H9 (cell line): Measurements from ENCODE around the gene MRTFA. TPM values are rescaled to one million over a fixed set of nuclear protein-coding genes. Genes with fewer than 3 reads are reported as not detected.

Experiments used
- DNase-seq: peaks from one replicate; pipeline ENCODE4 v3.0.0-alpha.2; 2017
- H2AFZ ChIP-seq: one replicate; pipeline ENCODE4 v1.6.1; 2013; ENCODE audit warnings: mild to moderate bottlenecking, low read length, control low read depth, moderate library complexity
- H2AK5ac ChIP-seq: 2 replicates; pipeline ENCODE4 v1.6.1; 2013; ENCODE audit warnings: low read length, control low read depth, mixed read lengths; ENCODE audit not compliant: insufficient read length
- H2BK120ac ChIP-seq: one replicate; pipeline ENCODE4 v1.6.1; 2013; ENCODE audit warnings: low read depth, mild to moderate bottlenecking, low read length, control low read depth, inconsistent platforms; ENCODE audit not compliant: poor library complexity, severe bottlenecking
- H2BK12ac ChIP-seq: 2 replicates; pipeline ENCODE4 v1.6.1; 2013; ENCODE audit warnings: low read length, control low read depth, mixed read lengths, low read depth; ENCODE audit not compliant: insufficient read length
- H2BK15ac ChIP-seq: 2 replicates; pipeline ENCODE4 v1.6.1; 2013; ENCODE audit warnings: low read depth, low read length, control low read depth
- H2BK20ac ChIP-seq: one replicate; pipeline ENCODE4 v1.6.1; 2013; ENCODE audit warnings: low read depth, mild to moderate bottlenecking, low read length, control low read depth, inconsistent platforms; ENCODE audit not compliant: poor library complexity, severe bottlenecking
- H2BK5ac ChIP-seq: 2 replicates; pipeline ENCODE4 v1.6.1; 2013; ENCODE audit warnings: low read length, control low read depth, mixed read lengths; ENCODE audit not compliant: insufficient read length
- H3K14ac ChIP-seq: 2 replicates; pipeline ENCODE4 v1.6.1; 2013; ENCODE audit warnings: low read length, control low read depth; ENCODE audit not compliant: insufficient read depth
- H3K18ac ChIP-seq: 2 replicates; pipeline ENCODE4 v1.6.1; 2013; ENCODE audit warnings: low read depth, mild to moderate bottlenecking, mixed read lengths, low read length, control low read depth; ENCODE audit not compliant: insufficient read length
- H3K23ac ChIP-seq: 2 replicates; pipeline ENCODE4 v1.6.1; 2013; ENCODE audit warnings: low read length, control low read depth, mixed read lengths, low read depth; ENCODE audit not compliant: insufficient read length
- H3K23me2 ChIP-seq: 2 replicates; pipeline ENCODE4 v1.6.1; 2013; ENCODE audit warnings: low read depth, mild to moderate bottlenecking, mixed read lengths, low read length, control low read depth; ENCODE audit not compliant: insufficient read length, poor library complexity, severe bottlenecking
- H3K27ac ChIP-seq: 2 replicates; pipeline ENCODE4 v1.5.1; 2013; ENCODE audit warnings: low read length, control low read depth, mixed read lengths, low read depth; ENCODE audit not compliant: insufficient read length
- H3K27me3 ChIP-seq: 2 replicates; pipeline ENCODE4 v1.6.1; 2013; ENCODE audit warnings: low read length, control low read depth, inconsistent platforms; ENCODE audit not compliant: insufficient read depth
- H3K4ac ChIP-seq: 2 replicates; pipeline ENCODE4 v1.6.1; 2013; ENCODE audit warnings: low read depth, mild to moderate bottlenecking, control low read depth, inconsistent platforms, low read length, moderate library complexity
- H3K4me1 ChIP-seq: 2 replicates; pipeline ENCODE4 v1.6.1; 2013; ENCODE audit warnings: low read length, control low read depth, inconsistent platforms; ENCODE audit not compliant: insufficient read depth
- H3K4me2 ChIP-seq: 2 replicates; pipeline ENCODE4 v1.6.1; 2013; ENCODE audit warnings: low read length, control low read depth, mixed read lengths; ENCODE audit not compliant: insufficient read length, insufficient read depth
- H3K56ac ChIP-seq: 2 replicates; pipeline ENCODE4 v1.6.1; 2013; ENCODE audit warnings: low read depth, mild to moderate bottlenecking, mixed read lengths, low read length, control low read depth; ENCODE audit not compliant: insufficient read length
- H3K79me1 ChIP-seq: 2 replicates; pipeline ENCODE4 v1.6.1; 2013; ENCODE audit warnings: low read depth, mild to moderate bottlenecking, moderate library complexity, low read length, control low read depth, inconsistent platforms; ENCODE audit not compliant: insufficient read depth, poor library complexity, severe bottlenecking
- H3K79me2 ChIP-seq: 2 replicates; pipeline ENCODE4 v1.6.1; 2013; ENCODE audit warnings: low read length, control low read depth, inconsistent platforms; ENCODE audit not compliant: insufficient read depth
- H3K9ac ChIP-seq: 2 replicates; pipeline ENCODE4 v1.6.1; 2013; ENCODE audit warnings: low read length, control low read depth, mixed read lengths; ENCODE audit not compliant: insufficient read length; ENCODE audit errors: extremely low read depth
- H3K9me3 ChIP-seq: one replicate; pipeline ENCODE4 v1.6.1; 2013; ENCODE audit warnings: low read depth, low read length, inconsistent platforms; ENCODE audit not compliant: control insufficient read depth
- H3T11ph ChIP-seq: one replicate; pipeline ENCODE4 v1.6.1; 2013; ENCODE audit warnings: mild to moderate bottlenecking, low read length, control low read depth, inconsistent platforms
- H4K20me1 ChIP-seq: one replicate; pipeline ENCODE4 v1.6.1; 2013; ENCODE audit not compliant: control insufficient read depth, insufficient read length, insufficient read depth
- H4K5ac ChIP-seq: 2 replicates; pipeline ENCODE4 v1.6.1; 2013; ENCODE audit warnings: low read depth, mild to moderate bottlenecking, mixed read lengths, low read length, control low read depth; ENCODE audit not compliant: insufficient read length
- H4K8ac ChIP-seq: replicated peaks from 2 replicates; pipeline ENCODE4 v1.6.1; 2013; ENCODE audit warnings: low read length, control low read depth, mixed read lengths, low read depth; ENCODE audit not compliant: insufficient read length
- H4K91ac ChIP-seq: 2 replicates; pipeline ENCODE4 v1.6.1; 2013; ENCODE audit warnings: low read depth, mild to moderate bottlenecking, moderate library complexity, mixed read lengths, low read length, control low read depth; ENCODE audit not compliant: insufficient read length
- H3K27ac Mint-ChIP-seq, 3 experiments: 2 replicates in 2 of 3; 3 replicates in 1 of 3; pipeline ENCODE4 v1.8.0; 2020 to 2021; ENCODE audit warnings: mixed read lengths in 3 of 3, mild to moderate bottlenecking in 1 of 3, moderate library complexity in 1 of 3
- H3K27me3 Mint-ChIP-seq: 2 replicates; pipeline ENCODE4 v1.8.0; 2021; ENCODE audit warnings: low read depth, mild to moderate bottlenecking, moderate library complexity, mixed read lengths
- H3K36me3 Mint-ChIP-seq, 3 experiments: 2 replicates in 2 of 3; 3 replicates in 1 of 3; pipeline ENCODE4 v1.8.0; 2020 to 2021; ENCODE audit warnings: low read depth in 3 of 3, mixed read lengths in 3 of 3; ENCODE audit not compliant: insufficient read depth in 1 of 3
- H3K4me1 Mint-ChIP-seq, 2 experiments: 2 replicates each; pipeline ENCODE4 v1.8.0; 2020; ENCODE audit warnings: mixed read lengths in 2 of 2
- H3K4me3 Mint-ChIP-seq, 2 experiments: 2 replicates in 1 of 2; 3 replicates in 1 of 2; pipeline ENCODE4 v1.8.0; 2020 to 2021; ENCODE audit warnings: mild to moderate bottlenecking in 2 of 2, mixed read lengths in 2 of 2, moderate library complexity in 1 of 2
- H3K9me3 Mint-ChIP-seq, 2 experiments: 2 replicates in 1 of 2; 3 replicates in 1 of 2; pipeline ENCODE4 v1.8.0; 2020; ENCODE audit warnings: mild to moderate bottlenecking in 2 of 2, mixed read lengths in 2 of 2, moderate library complexity in 1 of 2
- WGBS: extraction: QIAGEN DNeasy Blood & Tissue Kit; methylation state at CpG from one replicate; pipeline ENCODE4 v1.1.7; 2013; ENCODE audit warnings: missing lambda C conversion rate, low lambda C conversion rate, mixed read lengths; ENCODE audit not compliant: insufficient read length; ENCODE audit errors: extremely low coverage; 5-methylcytosine and 5-hydroxymethylcytosine counted together
- total RNA-seq: library from RNA; stranded (reverse); gene quantifications from 2 replicates; pipeline ENCODE4 v1.2.1, GENCODE V29; 2021
- TF ChIP-seq, protein P1 (sequence below): fragments of 200-600 bp; sonication (generic); conservative IDR thresholded peaks from 3 replicates; pipeline ENCODE4 v1.8.0; 2021; ENCODE audit warnings: antibody characterized with exemption, mild to moderate bottlenecking

MRTFA gene
- total RNA-seq, 1 experiment from 2014 or later, result 38.1 TPM

DNA sequence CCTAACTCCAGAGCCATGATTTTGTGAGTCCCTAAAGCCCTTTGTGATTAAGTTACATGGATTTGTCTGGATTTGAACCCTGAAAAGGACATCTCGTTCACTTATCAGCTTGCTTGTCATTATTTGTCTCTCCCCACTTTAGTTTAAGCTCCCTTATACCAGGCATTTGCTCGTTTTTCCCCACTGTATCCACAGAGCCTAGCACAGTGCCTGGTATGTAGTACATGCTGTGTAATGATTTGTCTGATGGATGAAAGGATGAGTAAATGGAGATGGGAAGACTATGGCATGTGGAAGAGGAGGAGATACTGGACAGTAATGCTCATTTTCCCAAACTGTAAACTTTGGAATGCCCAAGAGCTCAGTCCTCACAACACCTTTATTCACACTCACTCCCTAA lies 33.5 kb upstream of the MRTFA start:
- Mint-ChIP-seq H3K4me3 (no peak overlapping the region), H3K4me1 (peaks cover 6 to 7% of the 10 kb centered on the region in 2 experiments), H3K27ac (no peak overlapping the region), H3K27me3 (peaks cover 2% of the 10 kb centered on the region), H3K36me3 (peaks cover 0 to 1% (median 0%) of the 10 kb centered on the region in 3 experiments; a peak in 1 of 7 replicates), H3K9me3 (peaks cover 0 to 2% of the 10 kb centered on the region in 2 experiments; a peak in 2 of 5 replicates)
- no peak overlapping the region for H3K18ac ChIP-seq
- no peak overlapping the region for H3K14ac ChIP-seq
- no peak overlapping the region for H3K4me2 ChIP-seq
- H2BK5ac ChIP-seq, result no peak overlapping the region
- no peak overlapping the region for H2BK120ac ChIP-seq
- no peak overlapping the region for H2AK5ac ChIP-seq
- H2AFZ ChIP-seq, result no peak overlapping the region
- no peaks in the 10 kb centered on the region; the same call in 1 of the 2 replicates for H3K4me1 ChIP-seq
- no peak overlapping the region for H4K5ac ChIP-seq
- H3K4ac ChIP-seq, result no peak overlapping the region
- no peak for DNase-seq
- H2BK20ac ChIP-seq, result no peak overlapping the region
- no peaks in the 10 kb centered on the region for H3K23me2 ChIP-seq
- H3K9me3 ChIP-seq, result no peaks in the 10 kb centered on the region
- no peak overlapping the region for H3K9ac ChIP-seq
- no peaks in the 10 kb centered on the region for H4K20me1 ChIP-seq
- H3T11ph ChIP-seq, result no peak overlapping the region
- H3K79me1 ChIP-seq, result no peaks in the 10 kb centered on the region
- no peak overlapping the region for H2BK12ac ChIP-seq
- H3K56ac ChIP-seq, result no peak overlapping the region
- no peak overlapping the region for H4K91ac ChIP-seq
- H3K79me2 ChIP-seq, result no peaks in the 10 kb centered on the region
- H3K23ac ChIP-seq, result no peak overlapping the region
- H3K27me3 ChIP-seq, result no peaks in the 10 kb centered on the region
- H3K27ac ChIP-seq, result no peak overlapping the region
- no CpG with 5 or more reads among the region's 2 CpGs for WGBS
- no peak overlapping the region for H4K8ac ChIP-seq
- TF ChIP-seq, protein P1, sequence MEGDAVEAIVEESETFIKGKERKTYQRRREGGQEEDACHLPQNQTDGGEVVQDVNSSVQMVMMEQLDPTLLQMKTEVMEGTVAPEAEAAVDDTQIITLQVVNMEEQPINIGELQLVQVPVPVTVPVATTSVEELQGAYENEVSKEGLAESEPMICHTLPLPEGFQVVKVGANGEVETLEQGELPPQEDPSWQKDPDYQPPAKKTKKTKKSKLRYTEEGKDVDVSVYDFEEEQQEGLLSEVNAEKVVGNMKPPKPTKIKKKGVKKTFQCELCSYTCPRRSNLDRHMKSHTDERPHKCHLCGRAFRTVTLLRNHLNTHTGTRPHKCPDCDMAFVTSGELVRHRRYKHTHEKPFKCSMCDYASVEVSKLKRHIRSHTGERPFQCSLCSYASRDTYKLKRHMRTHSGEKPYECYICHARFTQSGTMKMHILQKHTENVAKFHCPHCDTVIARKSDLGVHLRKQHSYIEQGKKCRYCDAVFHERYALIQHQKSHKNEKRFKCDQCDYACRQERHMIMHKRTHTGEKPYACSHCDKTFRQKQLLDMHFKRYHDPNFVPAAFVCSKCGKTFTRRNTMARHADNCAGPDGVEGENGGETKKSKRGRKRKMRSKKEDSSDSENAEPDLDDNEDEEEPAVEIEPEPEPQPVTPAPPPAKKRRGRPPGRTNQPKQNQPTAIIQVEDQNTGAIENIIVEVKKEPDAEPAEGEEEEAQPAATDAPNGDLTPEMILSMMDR, result no peak
- no peak overlapping the region for H2BK15ac ChIP-seq
